Subcutaneous adipose tissue (tissue), 4 donors: ENCODE data around the gene ST8SIA4. TPM values are rescaled to one million over a fixed set of nuclear protein-coding genes. Genes with fewer than 3 reads are reported as not detected.

Experiments used
- total RNA-seq, 4 donors: library from RNA; depleted of rRNA; stranded (reverse); fragments of >200 nt; gene quantifications; one replicate each; pipeline ENCODE4 v1.1.0, GENCODE V29; 2016
- TF ChIP-seq, protein P1 (sequence below): fragments of 450-650 bp; IDR thresholded peaks from one replicate; pipeline ENCODE4 v1.5.1; 2016; ENCODE audit warnings: low read depth, mild to moderate bottlenecking, control low read depth, antibody characterized with exemption, moderate library complexity

The ST8SIA4 gene
- total RNA-seq, 4 donors from 2014 or later: 5.5 to 20.1 (median 12.2) TPM

- TF ChIP-seq, protein P1, sequence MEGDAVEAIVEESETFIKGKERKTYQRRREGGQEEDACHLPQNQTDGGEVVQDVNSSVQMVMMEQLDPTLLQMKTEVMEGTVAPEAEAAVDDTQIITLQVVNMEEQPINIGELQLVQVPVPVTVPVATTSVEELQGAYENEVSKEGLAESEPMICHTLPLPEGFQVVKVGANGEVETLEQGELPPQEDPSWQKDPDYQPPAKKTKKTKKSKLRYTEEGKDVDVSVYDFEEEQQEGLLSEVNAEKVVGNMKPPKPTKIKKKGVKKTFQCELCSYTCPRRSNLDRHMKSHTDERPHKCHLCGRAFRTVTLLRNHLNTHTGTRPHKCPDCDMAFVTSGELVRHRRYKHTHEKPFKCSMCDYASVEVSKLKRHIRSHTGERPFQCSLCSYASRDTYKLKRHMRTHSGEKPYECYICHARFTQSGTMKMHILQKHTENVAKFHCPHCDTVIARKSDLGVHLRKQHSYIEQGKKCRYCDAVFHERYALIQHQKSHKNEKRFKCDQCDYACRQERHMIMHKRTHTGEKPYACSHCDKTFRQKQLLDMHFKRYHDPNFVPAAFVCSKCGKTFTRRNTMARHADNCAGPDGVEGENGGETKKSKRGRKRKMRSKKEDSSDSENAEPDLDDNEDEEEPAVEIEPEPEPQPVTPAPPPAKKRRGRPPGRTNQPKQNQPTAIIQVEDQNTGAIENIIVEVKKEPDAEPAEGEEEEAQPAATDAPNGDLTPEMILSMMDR: no peak
Observed at GRCh38 chr5:100768221-100768620, 134.9 kb downstream of the ST8SIA4 start.

GRCh38 chr5:100762995-100763394 lies 140.1 kb downstream of the ST8SIA4 start:
- TF ChIP-seq, protein P1: no peak

DNA sequence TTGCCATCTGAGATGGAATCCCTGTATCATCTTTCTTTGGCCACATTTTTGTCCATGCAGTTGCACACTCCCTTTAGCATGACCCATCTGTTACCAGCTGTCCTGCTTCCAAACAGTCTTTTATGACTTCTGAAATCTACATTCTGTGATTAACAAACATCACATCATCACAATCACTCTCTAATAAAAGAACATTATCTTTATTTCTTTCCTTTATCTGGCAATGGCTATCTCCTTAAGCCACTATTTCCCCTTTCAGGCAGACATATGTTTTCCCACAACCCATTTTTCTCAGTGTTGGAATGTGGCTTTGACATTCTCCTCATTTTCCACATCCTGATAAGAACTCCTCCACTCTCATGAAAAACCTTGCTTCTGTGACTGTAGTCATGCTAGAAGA lies 141.0 kb downstream of the ST8SIA4 start:
- TF ChIP-seq, protein P1: no peak

- TF ChIP-seq, protein P1: no peak
Observed at GRCh38 chr5:100761192-100761591, 141.9 kb downstream of the ST8SIA4 start.

DNA sequence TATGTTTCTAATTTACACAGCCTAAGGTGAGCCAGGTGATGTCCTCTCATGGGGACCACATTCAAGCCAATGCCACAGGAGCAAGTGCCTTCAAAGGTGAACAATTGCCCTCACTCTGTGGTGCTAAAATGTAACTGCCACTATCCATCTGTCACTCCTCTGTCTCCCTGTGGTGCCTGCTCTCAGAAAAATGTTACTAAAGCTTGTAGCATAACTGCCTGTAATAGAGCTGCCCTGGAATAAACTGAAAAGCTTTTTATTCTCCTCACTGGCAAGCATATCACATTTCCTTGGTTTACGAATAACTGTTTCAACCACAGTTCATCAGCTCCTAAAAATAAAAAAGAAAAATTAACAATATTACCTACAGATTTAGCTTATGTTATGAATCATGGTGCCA lies 142.4 kb downstream of the ST8SIA4 start:
- TF ChIP-seq, protein P1: no peak

GRCh38 chr5:100758780-100759179 lies 144.3 kb downstream of the ST8SIA4 start:
- TF ChIP-seq, protein P1: no peak

- TF ChIP-seq, protein P1: no peak
Observed at GRCh38 chr5:100758306-100758705, 144.8 kb downstream of the ST8SIA4 start.
